HS-27A (cell line): ENCODE data around the gene TECTB.

Experiments
- DNase-seq: peaks from one replicate; pipeline ENCODE4 v3.0.0-alpha.2; 2012; ENCODE audit warnings: low read depth, missing footprints

TECTB gene

DNA sequence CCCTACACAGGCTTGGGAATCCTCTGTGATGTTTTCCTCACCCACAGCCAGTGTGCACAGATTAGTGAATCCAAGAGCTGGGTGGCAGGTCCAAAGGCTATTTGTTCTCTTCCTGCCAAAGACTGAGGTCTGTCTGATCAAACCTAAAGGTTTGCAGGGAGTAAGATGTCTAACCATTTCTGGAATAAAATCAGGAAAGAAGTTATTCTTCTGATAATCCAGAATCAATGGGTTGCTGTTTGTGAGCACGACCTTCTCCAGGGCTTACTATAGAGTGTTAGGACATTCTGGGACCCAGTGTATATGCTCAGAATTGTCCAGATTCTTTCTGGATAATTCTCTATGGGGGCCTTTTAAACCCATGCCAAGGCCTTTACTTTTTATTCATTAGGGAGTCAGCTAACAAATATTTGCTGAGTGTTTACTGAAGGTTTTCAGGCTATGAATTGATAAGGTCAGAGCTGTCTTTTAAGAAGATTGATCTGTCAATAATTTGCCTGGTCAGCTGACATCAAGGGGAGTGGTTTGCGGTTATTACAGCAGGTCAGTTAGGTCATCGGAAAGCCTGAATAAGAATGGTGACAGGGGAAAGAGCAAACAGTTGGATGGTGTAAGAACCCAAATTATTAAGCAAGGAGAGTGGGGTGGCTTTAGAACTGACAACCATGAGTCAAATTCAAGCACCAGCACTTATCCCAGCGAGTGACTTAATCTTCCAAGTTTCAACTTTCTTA is 7.5 kb upstream of the TECTB start:
- DNase-seq, result no peak

DNA sequence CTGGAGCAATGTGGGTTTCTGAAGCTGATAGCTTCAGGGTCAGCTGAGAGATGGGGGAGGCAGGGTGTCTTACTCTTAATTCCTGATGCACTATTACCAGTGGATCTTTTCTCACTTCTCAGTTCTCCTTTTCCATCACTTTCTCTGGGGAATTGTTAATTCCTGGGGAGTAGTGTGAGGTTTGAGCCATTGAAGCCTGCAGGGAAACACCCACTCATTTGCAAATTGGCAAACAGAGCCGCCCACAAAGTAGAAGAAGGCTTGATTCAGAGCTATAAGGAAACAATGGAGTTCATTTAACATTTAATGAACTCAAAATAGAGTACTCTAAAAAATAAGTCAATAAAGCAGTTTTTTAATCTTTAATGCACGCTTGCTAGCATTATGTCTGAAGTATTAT is 4.3 kb upstream of the TECTB start:
- no peak for DNase-seq

DNA sequence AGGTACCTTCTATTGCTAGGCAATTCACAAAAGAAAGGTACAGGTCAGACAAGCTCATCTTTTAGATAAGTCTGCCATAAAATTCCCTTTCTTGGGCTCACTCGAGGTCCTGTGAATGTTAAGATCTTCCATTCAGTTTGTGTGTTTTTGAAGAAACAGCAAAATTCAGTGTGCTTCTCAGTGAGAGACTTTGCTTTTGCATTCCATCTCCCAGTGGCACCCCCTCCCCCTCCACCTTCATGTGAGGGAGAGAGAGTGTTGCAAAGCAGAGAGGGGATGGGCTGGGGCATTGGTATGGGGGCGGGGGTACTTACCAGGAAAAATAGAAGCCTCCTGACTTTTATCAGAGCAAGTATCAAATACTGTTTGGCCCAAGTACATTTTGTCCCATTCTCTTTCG is 3.8 kb upstream of the TECTB start:
- no peak for DNase-seq

DNA sequence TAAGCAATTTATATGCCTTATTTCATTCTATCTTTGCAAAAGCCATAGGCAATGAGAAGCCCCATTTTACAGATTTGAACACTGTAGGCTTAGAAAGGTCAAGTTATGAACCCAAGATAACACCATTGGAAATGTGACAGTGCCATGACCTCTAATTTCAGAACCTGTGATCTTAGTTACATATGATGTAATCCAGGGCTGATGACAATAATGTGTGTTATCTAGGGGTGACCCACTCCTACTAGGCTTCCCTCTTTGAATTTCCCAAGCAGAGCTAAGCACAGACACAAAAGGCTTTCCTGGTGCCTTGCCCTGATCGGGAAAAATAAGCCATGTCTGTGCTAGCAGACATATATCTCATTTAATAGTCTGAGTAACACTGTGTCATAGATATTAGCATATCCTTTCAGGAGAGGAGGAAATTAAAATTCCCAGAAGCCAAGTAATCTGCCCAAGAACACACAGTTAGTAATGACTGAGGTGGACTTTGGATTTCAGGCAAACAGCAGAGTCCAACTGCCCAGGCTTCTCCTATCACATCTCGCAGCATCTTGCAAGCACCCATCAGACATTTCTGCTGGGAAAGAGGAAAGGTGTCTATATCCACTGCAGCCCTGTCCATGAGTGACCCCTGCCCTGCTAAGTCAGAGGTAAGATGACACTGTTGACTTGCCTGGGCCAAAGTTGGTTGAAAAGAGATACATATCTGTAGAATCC is 2.8 kb upstream of the TECTB start:
- DNase-seq, result no peak

DNA sequence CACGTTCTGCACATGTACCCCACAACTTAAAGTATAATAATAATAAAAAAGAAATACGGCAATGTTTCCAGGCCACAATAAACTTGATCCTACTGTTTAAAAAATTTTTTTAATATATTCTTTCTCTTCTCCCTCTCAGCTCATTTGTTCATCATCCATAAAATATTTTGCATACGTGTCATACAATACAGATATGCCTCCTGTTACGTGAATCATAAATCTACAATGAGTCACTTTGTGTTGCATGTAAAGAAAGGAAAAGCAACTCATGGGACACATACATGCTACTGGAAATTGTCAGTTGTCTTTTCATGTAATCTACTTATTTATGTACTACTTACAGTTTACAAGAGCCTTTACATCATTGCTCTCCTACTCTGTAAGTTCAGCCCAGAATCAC is 1.1 kb upstream of the TECTB start:
- DNase-seq, result no peak

DNA sequence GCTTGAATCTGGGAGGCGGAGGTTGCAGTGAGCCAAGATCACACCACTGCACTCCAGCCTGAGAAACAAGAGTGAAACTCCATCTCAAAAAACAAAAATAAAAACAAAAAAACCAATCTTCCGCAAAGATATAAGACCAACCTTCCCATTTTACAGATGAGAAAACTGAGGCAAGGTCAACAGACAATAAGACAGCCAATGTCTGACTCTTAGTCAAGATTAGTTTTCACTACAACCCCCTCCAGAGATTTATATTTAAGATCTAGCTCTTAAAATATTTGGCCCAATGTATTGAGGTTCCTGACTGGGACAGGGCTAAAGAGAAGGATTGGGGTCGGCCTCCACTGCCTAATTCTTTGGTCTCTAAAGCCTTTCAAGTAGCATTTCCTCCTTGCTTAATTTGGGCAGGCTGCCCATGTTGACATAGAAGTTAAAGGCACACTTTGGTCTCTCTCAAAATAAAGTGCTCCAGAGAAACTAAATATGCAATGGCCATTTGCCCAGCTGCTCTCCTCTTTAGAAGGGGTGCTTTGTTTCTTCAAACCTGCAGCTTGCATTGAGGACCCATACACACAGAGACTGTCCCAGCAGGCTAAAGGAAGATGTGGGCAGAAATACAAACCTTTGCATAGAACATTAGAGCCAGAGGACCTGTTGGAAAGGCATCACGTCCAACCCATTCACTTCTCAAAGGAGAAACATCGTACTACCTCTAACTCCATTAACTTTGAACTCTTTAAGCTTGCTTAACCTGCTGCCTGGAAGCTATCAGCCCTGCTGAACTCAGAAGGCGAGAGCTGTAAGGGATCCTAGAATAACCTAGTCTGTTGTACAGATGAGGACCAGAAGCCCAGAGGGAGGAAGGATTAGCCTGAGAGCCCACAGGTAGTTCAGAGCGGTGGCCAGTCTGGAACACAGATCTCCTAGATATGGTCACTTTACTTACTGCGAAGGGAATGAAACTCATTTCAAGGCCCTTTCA is 3.9 kb downstream of the TECTB start:
- DNase-seq, result no peak

DNA sequence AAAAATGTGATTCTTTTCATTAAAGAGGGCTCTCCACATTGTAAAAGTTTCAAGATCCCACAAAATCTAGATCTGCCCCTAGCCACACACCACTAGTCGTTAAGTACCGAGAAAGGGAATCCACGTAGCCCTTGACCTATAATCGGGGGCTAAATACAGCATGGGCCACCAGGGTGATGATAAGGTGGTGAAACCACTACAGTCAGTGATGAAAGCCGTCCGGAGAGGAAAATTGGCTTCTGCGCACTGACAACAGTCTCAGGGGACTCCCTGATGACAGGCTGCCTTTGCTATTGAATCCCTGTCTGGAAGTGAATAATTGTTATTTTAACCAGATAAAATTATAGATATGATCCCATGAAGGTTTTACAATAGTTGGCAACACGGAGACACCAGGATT is 4.6 kb downstream of the TECTB start:
- no peak for DNase-seq

DNA sequence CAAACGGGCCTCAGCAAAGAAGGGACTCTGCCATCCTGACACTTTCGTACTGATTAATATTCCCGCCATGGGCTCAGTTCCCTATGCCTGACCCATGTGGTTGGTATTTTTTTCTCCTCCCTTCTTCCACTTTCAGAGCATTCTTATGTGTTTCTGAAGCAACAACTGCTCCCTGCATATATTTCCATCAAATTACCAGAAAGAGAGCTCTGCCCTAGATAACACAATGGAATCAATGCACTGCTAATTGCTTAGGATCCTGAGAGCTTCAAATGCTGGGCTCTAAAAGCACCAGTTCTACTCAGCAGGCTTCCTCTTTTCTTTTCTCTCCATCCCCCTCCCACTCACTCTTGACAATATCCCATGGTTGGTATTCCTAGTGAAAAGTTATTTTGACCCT is 5.3 kb downstream of the TECTB start:
- DNase-seq, result no peak

DNA sequence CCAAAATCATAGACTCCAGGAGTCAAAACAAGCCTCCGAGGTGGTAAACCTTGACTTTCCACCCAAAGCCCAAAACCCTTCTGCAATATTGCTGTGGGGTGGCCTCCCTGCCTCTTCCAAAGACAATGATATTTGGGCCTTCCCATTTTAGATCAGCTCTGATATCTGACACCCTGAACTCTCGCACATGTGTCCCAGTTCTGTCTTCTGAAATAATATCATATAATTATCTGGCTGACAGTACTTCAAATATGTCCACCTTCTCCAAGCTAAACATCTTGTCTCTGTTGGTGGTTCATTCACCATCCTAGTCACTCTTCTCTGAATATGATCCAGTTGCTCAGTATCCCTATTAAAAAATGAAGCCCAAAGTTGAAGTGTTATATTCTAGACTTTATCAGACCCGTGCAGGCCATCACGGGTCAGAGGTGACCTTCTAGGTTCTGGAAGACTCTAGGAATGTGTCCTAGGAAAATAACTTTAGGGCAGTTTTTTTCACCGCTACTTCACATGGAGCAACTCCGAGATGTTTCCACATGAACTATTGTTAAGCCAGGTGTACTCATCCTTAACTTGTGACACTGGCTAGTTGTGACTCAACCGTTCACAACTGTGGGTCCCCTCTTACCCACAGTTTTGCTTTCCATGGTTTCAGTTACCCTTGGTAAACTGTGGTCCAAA is 6.3 kb downstream of the TECTB start:
- no peak for DNase-seq

DNA sequence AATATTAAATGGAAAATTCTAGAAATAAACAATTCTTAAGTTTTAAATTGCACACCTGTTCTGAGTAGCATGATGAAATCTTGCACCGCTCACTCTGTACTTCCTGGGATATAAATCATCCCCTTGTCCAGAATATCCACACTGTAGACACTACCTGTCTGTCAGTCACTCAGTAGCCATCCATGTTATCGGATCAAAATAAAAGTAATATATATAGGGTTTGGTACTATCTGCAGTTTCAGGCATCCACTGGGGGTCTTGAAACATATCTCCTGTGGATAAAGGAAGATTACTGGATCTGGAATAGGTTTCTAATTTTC is 6.8 kb downstream of the TECTB start:
- no peak for DNase-seq

DNA sequence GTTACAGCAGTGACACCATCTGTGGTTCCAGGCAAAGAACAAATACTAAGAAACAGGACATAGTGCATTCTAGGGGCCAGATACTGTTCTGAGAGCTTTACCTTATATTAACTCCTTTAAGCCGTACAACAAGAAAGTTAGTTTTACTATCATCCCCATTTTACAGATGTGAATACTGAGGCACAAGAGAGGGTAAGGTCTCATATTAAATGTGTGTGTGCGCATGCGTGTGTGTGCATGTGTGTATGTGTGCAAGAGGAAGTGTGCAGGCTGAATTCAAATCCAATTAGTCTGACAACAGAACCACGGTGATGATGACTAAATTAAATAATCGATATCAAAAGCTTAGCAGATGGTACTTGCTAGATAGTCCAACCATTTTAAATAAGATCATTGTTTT is 11.0 kb downstream of the TECTB start:
- DNase-seq, result no peak

DNA sequence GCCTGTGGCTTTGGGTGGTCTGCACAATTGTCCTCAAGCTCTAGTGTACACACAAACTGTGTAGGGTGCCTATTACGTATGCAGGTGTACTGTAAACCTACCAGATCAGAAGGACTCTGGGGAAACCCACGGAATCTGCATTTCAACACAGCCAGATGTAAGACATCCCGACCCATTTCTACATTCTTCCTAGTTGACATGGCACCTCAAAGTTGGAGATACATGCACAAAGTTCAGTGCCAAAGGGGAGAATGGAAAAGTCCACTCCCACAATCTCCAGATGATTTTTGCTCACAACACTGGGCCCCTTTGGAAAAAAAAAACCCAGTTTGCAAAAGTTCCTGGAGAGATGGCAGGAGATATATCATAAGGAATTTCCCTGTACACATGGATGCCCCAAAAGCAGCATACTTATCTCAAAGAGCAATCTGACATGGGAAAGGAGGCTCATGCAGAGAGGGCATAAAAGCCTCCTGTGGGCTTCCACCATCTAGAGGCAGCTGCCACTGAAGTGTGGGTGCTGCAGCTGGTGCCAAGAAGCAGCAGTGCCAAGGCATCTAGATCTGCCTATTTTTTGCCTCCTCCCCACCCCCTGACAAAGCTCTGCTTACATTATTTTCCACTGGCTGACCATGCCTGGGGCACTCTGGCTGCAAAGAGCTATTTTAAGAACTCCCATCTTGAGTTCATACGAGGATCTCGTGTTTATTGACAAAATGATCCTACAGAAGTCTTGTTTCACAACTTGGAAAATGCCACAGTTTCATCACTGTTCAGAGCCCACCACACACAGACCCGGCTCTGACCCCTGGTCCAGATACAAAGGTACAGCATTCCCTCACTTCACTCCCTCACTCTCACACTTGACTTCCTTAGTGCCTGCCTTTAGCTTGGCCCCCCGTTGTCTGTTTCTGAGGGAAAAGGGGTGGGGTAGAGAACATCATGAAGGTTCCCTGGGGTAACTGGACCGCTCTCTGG is 12.9 kb downstream of the TECTB start:
- DNase-seq, result no peak

DNA sequence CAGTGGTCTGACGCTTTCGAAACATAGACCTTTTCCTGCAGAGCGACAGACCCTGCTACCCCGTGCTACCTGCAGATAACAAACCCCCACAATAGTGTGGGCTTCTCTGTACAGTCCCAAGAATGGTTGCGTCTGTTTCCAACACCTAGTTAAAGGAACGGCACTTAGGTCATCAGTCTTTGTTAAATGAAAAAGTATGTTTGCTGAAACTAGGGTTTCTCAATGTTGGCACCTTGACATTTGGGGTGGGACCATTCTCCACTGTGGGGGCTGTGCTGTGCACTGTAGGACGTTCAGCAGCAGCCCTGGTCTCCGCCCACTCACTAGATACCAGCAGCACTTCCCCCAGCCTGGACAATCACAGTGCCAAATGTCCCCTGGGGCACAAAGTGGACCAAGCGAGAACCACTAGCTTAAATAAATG is 13.7 kb downstream of the TECTB start:
- DNase-seq, result no peak

DNA sequence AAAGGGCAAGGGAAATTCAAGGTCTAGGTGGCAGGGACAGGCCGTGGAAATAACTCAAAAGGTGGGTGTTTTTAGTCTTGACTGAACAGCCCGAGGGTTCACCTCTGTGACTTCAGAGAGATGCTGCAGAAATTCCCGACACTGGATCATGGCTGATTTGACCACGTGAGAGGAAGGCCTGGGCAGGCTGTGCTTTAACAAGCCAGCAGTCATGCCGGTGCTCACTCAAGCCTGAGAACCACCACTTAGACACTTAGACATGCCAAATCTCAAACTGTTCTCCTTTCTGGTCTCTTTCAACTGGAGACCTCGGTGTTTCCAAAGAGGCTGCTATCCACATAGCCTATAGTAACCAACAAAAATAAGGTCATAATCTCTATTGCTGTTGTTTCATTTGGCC is 15.4 kb downstream of the TECTB start:
- DNase-seq, result no peak

DNA sequence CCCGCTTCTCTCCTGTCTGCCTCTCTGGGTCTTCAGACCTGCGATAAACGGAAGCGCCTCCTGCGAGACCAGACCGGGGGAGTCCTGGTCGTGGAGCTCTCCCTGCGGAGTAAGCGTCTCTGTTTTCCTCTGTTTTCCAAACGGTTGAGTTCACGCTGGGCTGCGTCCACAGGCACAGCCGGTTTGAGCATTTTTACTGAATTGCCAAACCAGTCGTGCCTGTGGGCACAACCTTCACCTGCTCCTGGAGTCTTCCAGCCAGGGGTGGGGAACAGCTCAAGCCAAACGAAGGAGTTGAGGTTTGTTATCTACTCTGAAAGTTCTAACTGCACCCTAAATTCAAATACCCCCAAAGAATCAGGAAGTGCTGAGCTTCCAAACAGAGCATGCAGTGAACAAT is 16.3 kb downstream of the TECTB start:
- DNase-seq, result no peak

DNA sequence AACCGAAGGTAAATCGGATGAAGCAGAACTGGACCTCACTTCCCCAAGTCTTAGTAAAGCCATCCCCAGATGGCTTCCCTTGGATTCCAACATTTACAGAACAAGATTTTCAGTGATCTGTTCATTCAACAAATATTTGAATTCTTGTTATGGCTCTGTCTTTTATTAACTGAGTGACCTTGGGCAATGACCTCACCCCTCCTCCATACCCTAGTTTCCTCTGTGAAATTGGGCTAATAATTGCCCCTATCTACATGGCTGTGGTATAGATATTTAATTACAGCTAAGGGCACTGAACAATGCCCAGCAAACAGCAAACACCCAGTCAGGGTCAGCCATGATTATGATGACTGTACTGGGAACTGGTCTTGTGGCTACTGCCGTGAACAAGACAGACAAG is 19.1 kb downstream of the TECTB start:
- DNase-seq, result no peak

DNA sequence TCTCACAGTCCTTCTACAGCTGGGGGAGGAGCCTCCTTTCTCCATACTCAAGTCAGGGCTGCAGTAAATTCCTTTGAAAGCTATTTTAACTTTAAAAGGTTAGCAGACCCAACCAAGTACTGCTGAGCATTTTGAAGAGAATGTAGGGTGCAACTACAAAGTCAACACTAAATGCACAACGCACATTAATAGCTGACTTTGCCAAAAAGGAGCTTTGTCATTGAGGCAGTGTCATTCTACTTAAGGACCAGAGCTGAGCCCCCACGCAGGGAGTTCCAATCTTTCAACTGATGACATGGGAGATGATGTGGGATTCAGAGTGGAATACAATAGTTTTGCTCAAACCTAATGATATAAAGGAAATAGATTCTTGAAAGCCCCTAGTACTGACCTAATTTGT is 20.3 kb downstream of the TECTB start:
- DNase-seq, result no peak

DNA sequence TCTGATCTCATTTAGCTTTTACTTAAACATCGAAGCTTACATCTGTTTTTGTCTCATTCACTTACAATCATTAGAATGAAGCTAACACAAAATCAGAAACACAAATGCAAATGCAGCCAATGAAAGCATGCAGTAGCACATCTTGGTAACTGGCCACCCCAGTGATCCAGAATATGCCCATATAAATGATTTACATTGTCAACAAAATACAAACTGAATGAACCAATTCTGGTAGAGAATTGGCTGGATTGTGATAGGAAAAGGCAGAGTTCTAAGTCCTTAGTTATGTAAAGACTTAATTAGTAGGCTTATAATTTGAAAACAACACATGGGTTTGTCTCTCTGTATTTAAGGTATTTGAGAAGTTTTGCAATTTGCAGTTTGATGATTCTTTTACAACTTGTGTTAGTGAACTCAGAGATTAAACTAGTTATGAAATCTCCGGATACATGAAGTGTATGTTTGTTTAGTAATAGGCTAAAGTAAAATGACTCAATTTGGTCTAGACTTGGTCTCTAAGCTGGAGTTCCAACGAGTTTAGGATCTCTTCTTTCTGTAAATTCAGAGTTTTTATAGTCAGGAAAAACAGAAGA is 21.2 kb downstream of the TECTB start:
- DNase-seq, result no peak

DNA sequence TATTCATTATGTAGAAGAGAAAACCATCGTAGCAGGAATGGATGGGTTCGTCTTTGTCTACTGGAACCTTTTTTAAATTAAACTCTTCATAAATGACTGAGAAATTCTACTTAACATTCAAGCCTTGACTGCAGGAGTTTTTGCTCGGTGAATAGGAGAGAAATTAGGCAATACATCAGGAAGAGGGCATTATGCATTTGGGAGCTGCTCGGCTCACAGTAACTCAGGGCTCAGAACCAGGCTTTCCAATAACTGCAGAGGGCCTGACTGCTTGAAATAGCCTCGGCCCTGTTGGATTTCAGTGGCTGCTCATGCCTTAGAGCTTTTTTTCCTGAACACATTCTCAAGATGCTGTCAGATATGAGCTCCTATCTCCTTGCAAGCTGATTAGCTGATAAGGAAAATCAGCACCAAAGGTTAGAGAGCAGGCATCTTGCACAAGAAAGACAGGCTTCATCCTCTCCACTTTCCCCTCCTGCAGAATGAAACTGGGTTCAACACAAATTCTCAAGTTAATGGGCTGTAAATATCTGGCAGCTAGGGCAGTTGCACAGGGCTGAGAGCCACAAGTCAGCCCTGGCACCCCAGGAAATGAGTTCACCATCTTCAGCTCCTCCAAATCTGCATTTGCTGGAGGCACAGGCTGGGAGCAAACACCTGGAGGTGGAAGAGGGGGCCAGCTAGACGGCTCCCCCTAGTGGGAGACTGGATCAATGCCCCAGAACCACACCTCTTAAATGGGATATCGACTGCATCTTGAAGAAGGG is 24.3 kb downstream of the TECTB start:
- peak; percentile 7 for DNase-seq

DNA sequence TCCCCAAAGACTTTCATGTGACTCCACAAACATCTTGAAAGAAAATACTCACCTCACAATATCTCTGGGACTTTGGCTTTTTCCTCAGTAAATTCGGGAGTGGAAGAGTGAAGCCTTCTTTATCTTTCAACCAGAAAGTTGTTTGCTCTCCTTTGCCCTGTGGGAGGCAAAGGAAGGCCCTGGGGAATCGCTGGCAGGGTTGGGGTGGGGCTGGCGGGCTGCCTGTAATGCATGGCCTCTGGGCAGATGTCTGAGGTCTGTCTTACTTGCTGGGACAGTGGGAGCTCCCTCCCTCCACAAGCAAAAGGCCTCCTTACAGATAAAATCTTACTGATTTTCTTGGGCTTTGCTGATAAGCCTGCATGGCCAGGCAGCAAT is 24.9 kb downstream of the TECTB start:
- no peak for DNase-seq
